IMR-90 (cell line): ENCODE results near the gene STAU1. TPM values are rescaled to one million over a fixed set of nuclear protein-coding genes. Genes with fewer than 3 reads are reported as not detected.

Source experiments
- ATAC-seq: fragments of 200-7000 bp; cut with Tn5 transposase; 2 replicates; pipeline ENCODE4 v1.9.1; 2020; ENCODE audit warnings: low read depth, mild to moderate bottlenecking, moderate library complexity
- BruUV-seq: library from RNA; stranded (reverse); fragments of 400-500 nt; replicated peaks from 2 replicates; lab custom pipeline; 2021; lab: Mats Ljungman, UMichigan
- CTCF ChIA-PET: fragments of 300-600 bp; formaldehyde crosslinking; extraction: SDS; loops from one replicate; lab custom pipeline; 2021; ENCODE audit warnings: antibody characterized with exemption; lab: Yijun Ruan, JAX
- POLR2A ChIA-PET: fragments of 300-600 bp; sonication (Branson Sonifier 250); formaldehyde crosslinking; loops from one replicate; lab custom pipeline; 2022; ENCODE audit warnings: antibody characterized with exemption; ENCODE audit not compliant: unreplicated experiment; lab: Charles Lee
- DNase-seq: peaks from one replicate; pipeline ENCODE4 v3.0.0; 2013
- H2AFZ ChIP-seq: replicated peaks from 2 replicates; pipeline ENCODE3; 2013; ENCODE audit warnings: low read length, mild to moderate bottlenecking; ENCODE audit not compliant: poor library complexity
- H2AK5ac ChIP-seq: 2 replicates; pipeline ENCODE4 v1.6.1; 2013; ENCODE audit warnings: low read depth, low read length, inconsistent platforms
- H2AK9ac ChIP-seq: replicated peaks from 2 replicates; pipeline ENCODE3; 2013; ENCODE audit warnings: mild to moderate bottlenecking, low read depth, low read length, moderate library complexity; ENCODE audit not compliant: poor library complexity
- H2BK120ac ChIP-seq: 2 replicates; pipeline ENCODE4 v1.6.1; 2013; ENCODE audit warnings: low read depth, low read length, inconsistent platforms
- H2BK15ac ChIP-seq: 3 replicates; pipeline ENCODE4 v1.6.1; 2013; ENCODE audit warnings: low read depth, low read length, inconsistent platforms
- H2BK20ac ChIP-seq: 2 replicates; pipeline ENCODE4 v1.6.1; 2013; ENCODE audit warnings: low read depth, mild to moderate bottlenecking, inconsistent platforms, low read length, moderate library complexity
- H2BK5ac ChIP-seq: 2 replicates; pipeline ENCODE4 v1.6.1; 2013; ENCODE audit warnings: mild to moderate bottlenecking, low read depth, low read length, inconsistent platforms; ENCODE audit not compliant: poor library complexity, severe bottlenecking
- H3K14ac ChIP-seq: replicated peaks from 2 replicates; pipeline ENCODE4 v1.6.1; 2013; ENCODE audit warnings: low read depth, low read length, inconsistent platforms
- H3K18ac ChIP-seq: 2 replicates; pipeline ENCODE4 v1.6.1; 2013; ENCODE audit warnings: low read depth, low read length, control low read depth
- H3K23ac ChIP-seq: 2 replicates; pipeline ENCODE4 v1.6.1; 2013; ENCODE audit warnings: low read depth, low read length, inconsistent platforms
- H3K27ac ChIP-seq: 2 replicates; pipeline ENCODE4 v1.5.1; 2013; ENCODE audit warnings: mild to moderate bottlenecking, control low read depth, low read length; ENCODE audit not compliant: insufficient read depth
- H3K27me3 ChIP-seq: 2 replicates; pipeline ENCODE4 v1.6.1; 2013; ENCODE audit warnings: low read length; ENCODE audit not compliant: control insufficient read depth, insufficient read depth
- H3K36me3 ChIP-seq: 2 replicates; pipeline ENCODE4 v1.6.1; 2013; ENCODE audit warnings: low read length, mixed read lengths; ENCODE audit not compliant: control insufficient read depth, insufficient read depth
- H3K4ac ChIP-seq: 2 replicates; pipeline ENCODE4 v1.6.1; 2013; ENCODE audit warnings: low read depth, low read length, inconsistent platforms
- H3K4me1 ChIP-seq: 2 replicates; pipeline ENCODE4 v1.6.1; 2013; ENCODE audit warnings: low read length, mixed read lengths; ENCODE audit not compliant: control insufficient read depth, insufficient read depth
- H3K4me2 ChIP-seq: 2 replicates; pipeline ENCODE4 v1.6.1; 2013; ENCODE audit warnings: low read depth, mild to moderate bottlenecking, control low read depth, low read length, moderate library complexity
- H3K4me3 ChIP-seq: 2 replicates; pipeline ENCODE4 v1.5.1; 2013; ENCODE audit warnings: low read depth, mild to moderate bottlenecking, control low read depth, low read length, moderate library complexity; ENCODE audit not compliant: insufficient read depth
- H3K56ac ChIP-seq: 2 replicates; pipeline ENCODE4 v1.6.1; 2013; ENCODE audit warnings: low read length, inconsistent platforms; ENCODE audit not compliant: insufficient read depth; ENCODE audit errors: extremely low read depth
- H3K79me1 ChIP-seq, 2 experiments: 2 replicates each; pipeline ENCODE4 v1.6.1; 2013; ENCODE audit warnings: low read length in 2 of 2, inconsistent platforms in 1 of 2, low read depth in 1 of 2
- H3K9ac ChIP-seq: 2 replicates; pipeline ENCODE4 v1.6.1; 2013; ENCODE audit warnings: low read depth, low read length, control low read depth
- H3K9me1 ChIP-seq: 2 replicates; pipeline ENCODE4 v1.6.1; 2013; ENCODE audit warnings: low read length, inconsistent platforms; ENCODE audit not compliant: insufficient read depth
- H3K9me3 ChIP-seq: 2 replicates; pipeline ENCODE4 v1.6.1; 2013; ENCODE audit warnings: low read length; ENCODE audit not compliant: control insufficient read depth, insufficient read depth
- H4K20me1 ChIP-seq: 2 replicates; pipeline ENCODE4 v1.6.1; 2013; ENCODE audit warnings: low read length, inconsistent platforms; ENCODE audit not compliant: insufficient read depth
- H4K5ac ChIP-seq: 2 replicates; pipeline ENCODE4 v1.6.1; 2013; ENCODE audit warnings: mild to moderate bottlenecking, low read depth, low read length, control low read depth
- H4K8ac ChIP-seq, 2 experiments: 2 replicates each; pipeline ENCODE4 v1.6.1; 2013; ENCODE audit warnings: low read depth in 2 of 2, low read length in 2 of 2, control low read depth in 1 of 2, inconsistent platforms in 1 of 2
- H4K91ac ChIP-seq: 2 replicates; pipeline ENCODE4 v1.6.1; 2013; ENCODE audit warnings: low read depth, low read length, inconsistent platforms; ENCODE audit not compliant: insufficient read depth
- MXI1 ChIP-seq: IDR thresholded peaks from 2 replicates; pipeline ENCODE4 v1.6.1; 2012; ENCODE audit warnings: low read depth, mild to moderate bottlenecking, low read length, moderate library complexity, borderline replicate concordance
- NFE2L2 ChIP-seq: fragments of 150-350 bp; IDR thresholded peaks from 2 replicates; pipeline ENCODE4 v1.6.1; 2016; ENCODE audit warnings: low read depth, mild to moderate bottlenecking, low read length
- RFX5 ChIP-seq: IDR thresholded peaks from 2 replicates; pipeline ENCODE4 v1.8.0; 2012; ENCODE audit warnings: low read depth, mild to moderate bottlenecking, low read length, moderate library complexity
- WGBS, 2 experiments: methylation state at CpG; one replicate each; pipeline versions ENCODE4 v1.1.5 to v1.1.7; 2013; ENCODE audit warnings: missing lambda C conversion rate in 2 of 2; ENCODE audit not compliant: insufficient read length in 1 of 2; ENCODE audit errors: extremely low coverage in 2 of 2; 5-methylcytosine and 5-hydroxymethylcytosine counted together
- dilution Hi-C: fragments of 300-500 bp; cut with HindIII; formaldehyde crosslinking; loops from one replicate; pipeline ENCODE4 v1.14.3; 2018; ENCODE audit warnings: low sequenced_read_pairs; ENCODE audit not compliant: unreplicated experiment
- in situ Hi-C: fragments of 300-500 bp; cut with MboI; formaldehyde crosslinking; loops from 3 replicates; pipeline ENCODE4 v1.14.3; 2019; ENCODE audit warnings: low sequenced_read_pairs, inconsistent platforms, mixed read lengths
- intact Hi-C: fragments of 100-400 bp; cut with micrococcal nuclease; formaldehyde crosslinking; loops from 2 replicates; pipeline ENCODE4 v1.10.0; 2022
- polyA plus RNA-seq, 3 experiments: library from polyadenylated mRNA; depleted of rRNA; stranded (reverse); fragments of >200 nt; gene quantifications; 2 replicates each; pipeline ENCODE4 v1.2.3, GENCODE V29; 2012; ENCODE audit warnings: low replicate concordance in 1 of 3
- total RNA-seq: library from RNA; depleted of rRNA; stranded (reverse); fragments of >200 nt; gene quantifications from 2 replicates; pipeline ENCODE4 v1.2.3, GENCODE V29; 2012

Gene STAU1
- total and polyA plus RNA-seq, 2 of the 4 experiments (the other 2 are of a cell fraction): 35.3 to 50.3 TPM

DNA sequence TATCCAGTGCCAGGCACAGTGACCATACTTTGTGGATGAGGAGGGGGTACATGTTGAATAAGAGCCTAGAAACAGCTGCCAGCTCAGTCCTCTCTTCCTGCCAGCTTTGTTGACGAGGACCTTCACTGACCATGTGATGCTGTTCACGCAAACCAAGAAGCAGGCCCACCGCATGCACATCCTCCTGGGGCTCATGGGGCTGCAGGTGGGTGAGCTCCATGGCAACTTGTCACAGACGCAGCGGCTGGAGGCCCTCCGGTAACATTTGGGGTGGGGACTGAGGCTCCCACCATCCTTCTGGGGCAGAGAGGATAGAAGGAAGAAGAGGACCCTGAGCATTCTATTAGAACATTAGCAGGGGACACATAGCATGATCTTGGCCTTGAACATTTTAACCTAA is 46.7 kb upstream of the STAU1 start:
- H4K5ac ChIP-seq: no peak overlapping the region
- no peaks in the 10 kb centered on the region for H3K27me3 ChIP-seq
- H3K9ac ChIP-seq: no peak overlapping the region
- H3K27ac ChIP-seq: no peak overlapping the region
- intact Hi-C loops (no loop called here), in situ Hi-C loops (no loop called here), dilution Hi-C loops (no loop called here)
- H2AFZ ChIP-seq: no peak overlapping the region
- ATAC-seq (no peak), DNase-seq (no peak)
- ChIA-PET CTCF (no interaction called here), POLR2A (no interaction called here)
- H2BK15ac ChIP-seq: no peak overlapping the region
- no peak overlapping the region for H3K56ac ChIP-seq
- WGBS, 2 experiments: 96% methylated on average over 4 of the region's 6 CpGs; no CpG with 5 or more reads in 1 of the 2 experiments
- peaks cover 73% of the 10 kb centered on the region for H3K36me3 ChIP-seq
- H3K4me2 ChIP-seq: no peak overlapping the region
- H2AK9ac ChIP-seq: no peak overlapping the region
- BruUV-seq: no TSS peak
- no peaks in the 10 kb centered on the region for H3K9me1 ChIP-seq
- no peak overlapping the region for H3K23ac ChIP-seq
- no peaks in the 10 kb centered on the region for H4K20me1 ChIP-seq
- no peak for TF ChIP-seq RFX5
- no peak for TF ChIP-seq NFE2L2
- no peak for TF ChIP-seq MXI1
- H3K79me1 ChIP-seq: no peaks in the 10 kb centered on the region
- no peak overlapping the region for H2BK5ac ChIP-seq
- H3K4me3 ChIP-seq: no peak overlapping the region
- H3K4me1 ChIP-seq: peaks cover 3% of the 10 kb centered on the region; the same call in 1 of the 2 replicates
- no peak overlapping the region for H2AK5ac ChIP-seq
- no peak overlapping the region for H3K18ac ChIP-seq
- no peak overlapping the region for H4K91ac ChIP-seq
- no peak overlapping the region for H3K4ac ChIP-seq
- H2BK120ac ChIP-seq: no peak overlapping the region
- H3K14ac ChIP-seq: no peak overlapping the region
- no peak overlapping the region for H4K8ac ChIP-seq
- H2BK20ac ChIP-seq: no peak overlapping the region
- no peaks in the 10 kb centered on the region for H3K9me3 ChIP-seq
